ENCODE data around the gene KANSL1. TPM values are rescaled to one million over a fixed set of nuclear protein-coding genes. Genes with fewer than 3 reads are reported as not detected.

The KANSL1 gene
- total and polyA plus RNA-seq, 2 experiments from 2014 or later, result 49.0 to 206 TPM

DNA sequence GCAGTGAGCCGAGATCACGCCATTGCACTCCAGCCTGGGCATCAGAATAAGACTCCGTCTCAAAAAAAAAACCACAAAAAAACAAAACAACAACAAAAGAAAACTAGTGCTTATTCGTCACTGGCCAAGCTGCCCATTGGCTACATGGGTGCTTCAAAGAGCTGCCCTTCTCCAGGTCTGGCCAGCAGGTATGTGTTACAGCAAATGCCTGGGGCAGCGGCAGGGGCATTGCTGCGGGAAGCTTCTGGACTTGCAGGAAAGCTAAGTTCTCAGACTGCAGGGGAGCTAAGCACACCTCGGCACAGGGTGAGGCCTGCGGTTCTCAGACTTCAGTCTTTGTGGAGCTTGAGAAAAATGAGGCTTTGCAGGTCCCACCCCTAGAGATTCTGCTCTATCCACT, 198.2 kb downstream of the KANSL1 start (continued):
- TF ChIP-seq, protein P1, sequence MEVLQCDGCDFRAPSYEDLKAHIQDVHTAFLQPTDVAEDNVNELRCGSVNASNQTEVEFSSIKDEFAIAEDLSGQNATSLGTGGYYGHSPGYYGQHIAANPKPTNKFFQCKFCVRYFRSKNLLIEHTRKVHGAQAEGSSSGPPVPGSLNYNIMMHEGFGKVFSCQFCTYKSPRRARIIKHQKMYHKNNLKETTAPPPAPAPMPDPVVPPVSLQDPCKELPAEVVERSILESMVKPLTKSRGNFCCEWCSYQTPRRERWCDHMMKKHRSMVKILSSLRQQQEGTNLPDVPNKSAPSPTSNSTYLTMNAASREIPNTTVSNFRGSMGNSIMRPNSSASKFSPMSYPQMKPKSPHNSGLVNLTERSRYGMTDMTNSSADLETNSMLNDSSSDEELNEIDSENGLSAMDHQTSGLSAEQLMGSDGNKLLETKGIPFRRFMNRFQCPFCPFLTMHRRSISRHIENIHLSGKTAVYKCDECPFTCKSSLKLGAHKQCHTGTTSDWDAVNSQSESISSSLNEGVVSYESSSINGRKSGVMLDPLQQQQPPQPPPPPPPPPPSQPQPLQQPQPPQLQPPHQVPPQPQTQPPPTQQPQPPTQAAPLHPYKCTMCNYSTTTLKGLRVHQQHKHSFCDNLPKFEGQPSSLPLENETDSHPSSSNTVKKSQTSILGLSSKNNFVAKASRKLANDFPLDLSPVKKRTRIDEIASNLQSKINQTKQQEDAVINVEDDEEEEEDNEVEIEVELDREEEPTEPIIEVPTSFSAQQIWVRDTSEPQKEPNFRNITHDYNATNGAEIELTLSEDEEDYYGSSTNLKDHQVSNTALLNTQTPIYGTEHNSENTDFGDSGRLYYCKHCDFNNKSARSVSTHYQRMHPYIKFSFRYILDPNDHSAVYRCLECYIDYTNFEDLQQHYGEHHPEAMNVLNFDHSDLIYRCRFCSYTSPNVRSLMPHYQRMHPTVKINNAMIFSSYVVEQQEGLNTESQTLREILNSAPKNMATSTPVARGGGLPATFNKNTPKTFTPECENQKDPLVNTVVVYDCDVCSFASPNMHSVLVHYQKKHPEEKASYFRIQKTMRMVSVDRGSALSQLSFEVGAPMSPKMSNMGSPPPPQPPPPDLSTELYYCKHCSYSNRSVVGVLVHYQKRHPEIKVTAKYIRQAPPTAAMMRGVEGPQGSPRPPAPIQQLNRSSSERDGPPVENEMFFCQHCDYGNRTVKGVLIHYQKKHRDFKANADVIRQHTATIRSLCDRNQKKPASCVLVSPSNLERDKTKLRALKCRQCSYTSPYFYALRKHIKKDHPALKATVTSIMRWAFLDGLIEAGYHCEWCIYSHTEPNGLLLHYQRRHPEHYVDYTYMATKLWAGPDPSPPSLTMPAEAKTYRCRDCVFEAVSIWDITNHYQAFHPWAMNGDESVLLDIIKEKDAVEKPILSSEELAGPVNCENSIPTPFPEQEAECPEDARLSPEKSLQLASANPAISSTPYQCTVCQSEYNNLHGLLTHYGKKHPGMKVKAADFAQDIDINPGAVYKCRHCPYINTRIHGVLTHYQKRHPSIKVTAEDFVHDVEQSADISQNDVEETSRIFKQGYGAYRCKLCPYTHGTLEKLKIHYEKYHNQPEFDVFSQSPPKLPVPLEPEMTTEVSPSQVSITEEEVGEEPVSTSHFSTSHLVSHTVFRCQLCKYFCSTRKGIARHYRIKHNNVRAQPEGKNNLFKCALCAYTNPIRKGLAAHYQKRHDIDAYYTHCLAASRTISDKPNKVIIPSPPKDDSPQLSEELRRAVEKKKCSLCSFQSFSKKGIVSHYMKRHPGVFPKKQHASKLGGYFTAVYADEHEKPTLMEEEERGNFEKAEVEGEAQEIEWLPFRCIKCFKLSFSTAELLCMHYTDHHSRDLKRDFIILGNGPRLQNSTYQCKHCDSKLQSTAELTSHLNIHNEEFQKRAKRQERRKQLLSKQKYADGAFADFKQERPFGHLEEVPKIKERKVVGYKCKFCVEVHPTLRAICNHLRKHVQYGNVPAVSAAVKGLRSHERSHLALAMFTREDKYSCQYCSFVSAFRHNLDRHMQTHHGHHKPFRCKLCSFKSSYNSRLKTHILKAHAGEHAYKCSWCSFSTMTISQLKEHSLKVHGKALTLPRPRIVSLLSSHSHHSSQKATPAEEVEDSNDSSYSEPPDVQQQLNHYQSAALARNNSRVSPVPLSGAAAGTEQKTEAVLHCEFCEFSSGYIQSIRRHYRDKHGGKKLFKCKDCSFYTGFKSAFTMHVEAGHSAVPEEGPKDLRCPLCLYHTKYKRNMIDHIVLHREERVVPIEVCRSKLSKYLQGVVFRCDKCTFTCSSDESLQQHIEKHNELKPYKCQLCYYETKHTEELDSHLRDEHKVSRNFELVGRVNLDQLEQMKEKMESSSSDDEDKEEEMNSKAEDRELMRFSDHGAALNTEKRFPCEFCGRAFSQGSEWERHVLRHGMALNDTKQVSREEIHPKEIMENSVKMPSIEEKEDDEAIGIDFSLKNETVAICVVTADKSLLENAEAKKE (CRISPR knock-in tag; IDR thresholded peaks at IDR 0.05), result no peak
- TF ChIP-seq POLR2AphosphoS5 (IDR thresholded peaks at IDR 0.05; ENCODE audit: low read depth) (no peak), JUNB (IDR thresholded peaks at IDR 0.05; ENCODE audit: unreplicated experiment) (no peak), EZH2phosphoT487 (IDR thresholded peaks at IDR 0.05; ENCODE audit: unreplicated experiment) (no peak), EZH2 (IDR thresholded peaks at IDR 0.05; ENCODE audit: low read depth, unreplicated experiment) (no peak), ZNF331 (CRISPR knock-in tag; IDR thresholded peaks at IDR 0.05; ENCODE audit: low read depth) (no peak)
- TF ChIP-seq, protein P2, sequence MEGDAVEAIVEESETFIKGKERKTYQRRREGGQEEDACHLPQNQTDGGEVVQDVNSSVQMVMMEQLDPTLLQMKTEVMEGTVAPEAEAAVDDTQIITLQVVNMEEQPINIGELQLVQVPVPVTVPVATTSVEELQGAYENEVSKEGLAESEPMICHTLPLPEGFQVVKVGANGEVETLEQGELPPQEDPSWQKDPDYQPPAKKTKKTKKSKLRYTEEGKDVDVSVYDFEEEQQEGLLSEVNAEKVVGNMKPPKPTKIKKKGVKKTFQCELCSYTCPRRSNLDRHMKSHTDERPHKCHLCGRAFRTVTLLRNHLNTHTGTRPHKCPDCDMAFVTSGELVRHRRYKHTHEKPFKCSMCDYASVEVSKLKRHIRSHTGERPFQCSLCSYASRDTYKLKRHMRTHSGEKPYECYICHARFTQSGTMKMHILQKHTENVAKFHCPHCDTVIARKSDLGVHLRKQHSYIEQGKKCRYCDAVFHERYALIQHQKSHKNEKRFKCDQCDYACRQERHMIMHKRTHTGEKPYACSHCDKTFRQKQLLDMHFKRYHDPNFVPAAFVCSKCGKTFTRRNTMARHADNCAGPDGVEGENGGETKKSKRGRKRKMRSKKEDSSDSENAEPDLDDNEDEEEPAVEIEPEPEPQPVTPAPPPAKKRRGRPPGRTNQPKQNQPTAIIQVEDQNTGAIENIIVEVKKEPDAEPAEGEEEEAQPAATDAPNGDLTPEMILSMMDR (conservative IDR thresholded peaks at IDR 0.05; ENCODE audit: low read depth in 2 of 2), result no peak

DNA sequence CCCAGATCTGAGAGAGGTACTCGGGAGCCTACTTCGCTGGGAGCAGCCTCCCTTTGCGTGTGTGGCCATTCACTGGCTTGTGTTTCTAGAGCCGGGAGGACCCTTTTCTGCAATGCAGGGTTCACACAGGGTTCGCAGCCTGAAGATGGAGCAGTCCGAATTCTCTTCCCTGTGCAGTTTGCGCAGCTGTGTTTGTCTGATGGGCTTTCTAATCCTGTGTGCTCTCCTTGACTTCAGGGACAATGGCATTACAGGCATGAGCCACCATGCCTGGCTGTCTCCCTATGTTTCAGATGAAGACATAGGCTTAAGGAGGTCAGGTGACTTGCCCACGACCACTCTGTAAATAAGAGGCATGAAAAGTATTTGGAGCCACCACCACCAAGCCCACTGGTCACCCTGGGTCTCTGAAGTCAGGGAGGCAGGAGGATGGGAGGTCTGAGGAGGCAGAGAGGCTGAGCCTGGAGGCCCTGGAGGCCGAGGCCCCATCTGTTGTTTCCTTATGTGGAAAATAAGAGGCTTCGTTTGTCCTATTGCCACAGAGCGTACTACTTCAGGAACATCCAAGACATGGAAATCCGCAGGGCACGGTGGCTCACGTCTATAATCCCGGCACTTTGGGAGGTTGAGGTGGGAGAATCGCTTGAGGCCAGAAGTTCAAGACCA, 199.1 kb downstream of the KANSL1 start:
- no peak overlapping the region for H3K27ac Mint-ChIP-seq
- no peaks in the 10 kb centered on the region for H3K36me3 Mint-ChIP-seq (ENCODE audit: low read depth)
- no peak overlapping the region for H2AFZ ChIP-seq
- H3K4me3 ChIP-seq, result no peak overlapping the region
- no peaks in the 10 kb centered on the region for H3F3A ChIP-seq (replicated peaks; ENCODE audit: low read depth)
- H3K27me3 Mint-ChIP-seq (ENCODE audit: insufficient read depth, low read depth, poor library complexity), result peaks cover 10% of the 10 kb centered on the region
- no peaks in the 10 kb centered on the region; the same call in 1 of the 2 replicates for H3K4me1 ChIP-seq (ENCODE audit: insufficient read depth)
- no peak overlapping the region for H3K4me2 ChIP-seq
- no peak overlapping the region for H3K4me3 Mint-ChIP-seq
- H3K79me2 ChIP-seq (replicated peaks; ENCODE audit: insufficient read depth), result no peaks in the 10 kb centered on the region
- H3K9me3 Mint-ChIP-seq, result no peaks in the 10 kb centered on the region; the same call in 2 of the 3 replicates
- no peaks in the 10 kb centered on the region for H3K27me3 ChIP-seq (ENCODE audit: insufficient read depth)
- H3K36me3 ChIP-seq (ENCODE audit: insufficient read depth), result no peaks in the 10 kb centered on the region
- no peaks in the 10 kb centered on the region for H3K9me2 ChIP-seq (ENCODE audit: insufficient read depth)
- DNase-seq (ENCODE audit: low spot score) (no peak), ATAC-seq (no peak; the same call in 2 of the 3 replicates)
- H3K4me1 Mint-ChIP-seq, result peaks cover 5% of the 10 kb centered on the region
- no peaks in the 10 kb centered on the region for H4K20me1 ChIP-seq (replicated peaks; ENCODE audit: insufficient read depth)
- no peak overlapping the region for H3K27ac ChIP-seq (ENCODE audit: low read depth)
- TF ChIP-seq ZNF331 (CRISPR knock-in tag; IDR thresholded peaks at IDR 0.05; ENCODE audit: low read depth) (no peak), STAT1 (IDR thresholded peaks at IDR 0.05; ENCODE audit: unreplicated experiment) (no peak), JUNB (IDR thresholded peaks at IDR 0.05; ENCODE audit: unreplicated experiment) (no peak), ZNF114 (CRISPR knock-in tag; IDR thresholded peaks at IDR 0.05) (no peak), EZH2 (IDR thresholded peaks at IDR 0.05; ENCODE audit: low read depth, unreplicated experiment) (no peak), NANOG (IDR thresholded peaks at IDR 0.05; ENCODE audit: borderline replicate concordance) (no peak), CREB1 (CRISPR knock-in tag; IDR thresholded peaks at IDR 0.05; ENCODE audit: low read depth) (no peak)
- TF ChIP-seq, protein P3, sequence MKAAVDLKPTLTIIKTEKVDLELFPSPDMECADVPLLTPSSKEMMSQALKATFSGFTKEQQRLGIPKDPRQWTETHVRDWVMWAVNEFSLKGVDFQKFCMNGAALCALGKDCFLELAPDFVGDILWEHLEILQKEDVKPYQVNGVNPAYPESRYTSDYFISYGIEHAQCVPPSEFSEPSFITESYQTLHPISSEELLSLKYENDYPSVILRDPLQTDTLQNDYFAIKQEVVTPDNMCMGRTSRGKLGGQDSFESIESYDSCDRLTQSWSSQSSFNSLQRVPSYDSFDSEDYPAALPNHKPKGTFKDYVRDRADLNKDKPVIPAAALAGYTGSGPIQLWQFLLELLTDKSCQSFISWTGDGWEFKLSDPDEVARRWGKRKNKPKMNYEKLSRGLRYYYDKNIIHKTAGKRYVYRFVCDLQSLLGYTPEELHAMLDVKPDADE (IDR thresholded peaks at IDR 0.05), result no peak
